ENCODE data around the gene TBC1D8B.

DNA sequence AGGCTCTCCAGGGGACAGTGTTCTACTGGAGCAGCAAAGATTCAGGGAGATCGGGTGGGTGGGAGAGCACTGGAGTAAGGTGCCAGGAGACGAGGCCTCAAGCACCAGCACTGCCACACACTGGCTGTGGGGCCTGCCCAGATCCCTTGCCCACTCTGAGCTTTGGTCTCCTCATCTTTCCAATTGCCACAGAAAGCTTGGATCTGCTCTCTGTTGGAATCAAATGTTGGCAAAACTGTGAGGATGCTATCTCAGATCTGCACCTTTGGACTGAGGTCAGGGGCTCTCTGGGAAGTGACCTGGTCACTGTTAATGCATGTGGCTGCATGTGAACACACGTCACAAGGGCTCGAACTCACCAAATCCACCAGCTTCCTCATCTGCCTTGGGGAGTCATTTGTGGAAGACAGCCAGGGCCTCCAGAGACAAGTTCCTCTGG, 99.3 kb downstream of the TBC1D8B start:
- TF ChIP-seq MAFK (IDR thresholded peaks at IDR 0.05; ENCODE audit: low read depth, low read length) (no peak), TAF1 (IDR thresholded peaks at IDR 0.05; ENCODE audit: low read depth, low read length) (no peak), SIN3A (conservative IDR thresholded peaks at IDR 0.05 in 1 of 2, IDR thresholded peaks at IDR 0.05 in 1 of 2; ENCODE audit: low read depth in 1 of 2, low read length in 2 of 2) (no peak), KDM1A (IDR thresholded peaks at IDR 0.05; ENCODE audit: borderline replicate concordance, low read length) (no peak), CHD2 (IDR thresholded peaks at IDR 0.05; ENCODE audit: low read length) (no peak), EZH2 (IDR thresholded peaks at IDR 0.05; ENCODE audit: low read depth, low read length, severe bottlenecking) (no peak), POLR2AphosphoS5 (IDR thresholded peaks at IDR 0.05; ENCODE audit: low read depth, low read length) (no peak), POLR2A (IDR thresholded peaks at IDR 0.05; ENCODE audit: control extremely low read depth in 1 of 2, low read depth in 2 of 2, low read length in 2 of 2) (no peak), GTF2F1 (IDR thresholded peaks at IDR 0.05; ENCODE audit: borderline replicate concordance, low read depth, low read length) (no peak), RBBP5 (IDR thresholded peaks at IDR 0.05; ENCODE audit: borderline replicate concordance, low read depth, low read length) (no peak), CBX5 (IDR thresholded peaks at IDR 0.05; ENCODE audit: low read depth, low read length) (no peak), EP300 (IDR thresholded peaks at IDR 0.05; ENCODE audit: borderline replicate concordance in 1 of 2, low read depth in 2 of 2, low read length in 2 of 2) (no peak)
- TF ChIP-seq, protein P1, sequence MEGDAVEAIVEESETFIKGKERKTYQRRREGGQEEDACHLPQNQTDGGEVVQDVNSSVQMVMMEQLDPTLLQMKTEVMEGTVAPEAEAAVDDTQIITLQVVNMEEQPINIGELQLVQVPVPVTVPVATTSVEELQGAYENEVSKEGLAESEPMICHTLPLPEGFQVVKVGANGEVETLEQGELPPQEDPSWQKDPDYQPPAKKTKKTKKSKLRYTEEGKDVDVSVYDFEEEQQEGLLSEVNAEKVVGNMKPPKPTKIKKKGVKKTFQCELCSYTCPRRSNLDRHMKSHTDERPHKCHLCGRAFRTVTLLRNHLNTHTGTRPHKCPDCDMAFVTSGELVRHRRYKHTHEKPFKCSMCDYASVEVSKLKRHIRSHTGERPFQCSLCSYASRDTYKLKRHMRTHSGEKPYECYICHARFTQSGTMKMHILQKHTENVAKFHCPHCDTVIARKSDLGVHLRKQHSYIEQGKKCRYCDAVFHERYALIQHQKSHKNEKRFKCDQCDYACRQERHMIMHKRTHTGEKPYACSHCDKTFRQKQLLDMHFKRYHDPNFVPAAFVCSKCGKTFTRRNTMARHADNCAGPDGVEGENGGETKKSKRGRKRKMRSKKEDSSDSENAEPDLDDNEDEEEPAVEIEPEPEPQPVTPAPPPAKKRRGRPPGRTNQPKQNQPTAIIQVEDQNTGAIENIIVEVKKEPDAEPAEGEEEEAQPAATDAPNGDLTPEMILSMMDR (IDR thresholded peaks at IDR 0.05; ENCODE audit: control extremely low read depth in 1 of 3, insufficient read depth in 1 of 3, low read depth in 1 of 3, low read length in 3 of 3), result no peak
- TF ChIP-seq, protein P2, sequence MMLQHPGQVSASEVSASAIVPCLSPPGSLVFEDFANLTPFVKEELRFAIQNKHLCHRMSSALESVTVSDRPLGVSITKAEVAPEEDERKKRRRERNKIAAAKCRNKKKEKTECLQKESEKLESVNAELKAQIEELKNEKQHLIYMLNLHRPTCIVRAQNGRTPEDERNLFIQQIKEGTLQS (IDR thresholded peaks at IDR 0.05; ENCODE audit: insufficient read depth, low read depth, low read length), result no peak

All from H1 (cell line).